KMS-11 (cell line): Measurements from ENCODE around the gene GUCA1A.
A peak's percentile ranks its signal among the peaks of the same experiment; 100 is the strongest.
"Not testable (repeated sequence)": the region's sequence is repeated elsewhere in the genome, so short reads cannot be mapped to it uniquely, and the experiment has no call there.

ENCODE experiments used
- H2AFZ ChIP-seq: fragments of 200-600 bp; sonication (generic); 2 replicates; pipeline ENCODE4 v1.6.1; 2016; ENCODE audit warnings: antibody characterized with exemption, mixed run types, low read depth
- H3K27ac ChIP-seq: fragments of 200-600 bp; sonication (generic); 2 replicates; pipeline ENCODE4 v1.6.1; 2016; ENCODE audit warnings: mild to moderate bottlenecking, mixed run types
- H3K27me3 ChIP-seq: fragments of 200-600 bp; sonication (generic); 2 replicates; pipeline ENCODE4 v1.6.1; 2017; ENCODE audit warnings: mild to moderate bottlenecking, low read depth, mixed run types, moderate library complexity; ENCODE audit not compliant: insufficient read depth
- H3K36me3 ChIP-seq: fragments of 200-600 bp; sonication (generic); 2 replicates; pipeline ENCODE4 v1.6.1; 2017; ENCODE audit warnings: mild to moderate bottlenecking, mixed run types; ENCODE audit not compliant: insufficient read depth
- H3K4me1 ChIP-seq: fragments of 200-600 bp; sonication (generic); 2 replicates; pipeline ENCODE4 v1.6.1; 2016; ENCODE audit warnings: mild to moderate bottlenecking, low read depth, mixed run types; ENCODE audit not compliant: poor library complexity, severe bottlenecking
- H3K4me2 ChIP-seq: fragments of 200-600 bp; sonication (generic); 2 replicates; pipeline ENCODE4 v1.7.0; 2016; ENCODE audit warnings: mild to moderate bottlenecking, mixed run types
- H3K4me3 ChIP-seq: fragments of 200-600 bp; sonication (generic); IDR thresholded peaks from 2 replicates; pipeline ENCODE4 v1.6.1; 2017; ENCODE audit warnings: low read depth, low read length, mixed read lengths; ENCODE audit not compliant: insufficient read depth
- H3K79me2 ChIP-seq: fragments of 200-600 bp; sonication (generic); 2 replicates; pipeline ENCODE4 v1.6.1; 2016; ENCODE audit warnings: low read depth, mixed run types; ENCODE audit not compliant: insufficient read depth
- H3K9ac ChIP-seq: fragments of 200-600 bp; sonication (generic); 2 replicates; pipeline ENCODE4 v1.6.1; 2016; ENCODE audit warnings: mild to moderate bottlenecking, mixed run types
- H4K20me1 ChIP-seq: fragments of 200-600 bp; sonication (generic); 2 replicates; pipeline ENCODE4 v1.6.1; 2016; ENCODE audit warnings: mild to moderate bottlenecking, mixed run types; ENCODE audit not compliant: insufficient read depth
- TF ChIP-seq, protein P1 (sequence below): fragments of 200-600 bp; sonication (generic); conservative IDR thresholded peaks from 2 replicates; pipeline ENCODE4 v1.6.1; 2017; ENCODE audit warnings: low read depth, mild to moderate bottlenecking, antibody characterized with exemption, low read length, moderate library complexity, mixed read lengths

GUCA1A gene

DNA sequence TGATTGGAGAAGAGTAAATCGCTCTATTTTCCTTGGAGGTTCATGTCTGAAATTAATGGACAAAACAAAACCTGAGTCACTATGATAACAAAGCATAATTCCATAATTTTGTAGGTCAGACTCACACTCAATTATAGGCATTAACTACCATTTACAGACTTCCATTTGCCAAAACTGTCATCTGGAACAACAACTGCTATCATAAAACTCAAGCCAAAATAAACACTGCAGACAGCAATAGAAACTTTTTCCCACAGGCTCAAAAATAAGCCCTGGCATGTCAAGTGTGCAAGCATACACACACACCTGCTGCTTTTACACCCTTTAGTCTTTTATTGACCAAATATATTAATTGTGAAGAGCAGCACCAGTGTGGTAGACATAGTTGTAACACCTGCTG is 37.4 kb downstream of the GUCA1A start:
- no peaks in the 10 kb centered on the region for H3K79me2 ChIP-seq
- no peak overlapping the region for H3K27ac ChIP-seq
- no peak overlapping the region for H3K4me2 ChIP-seq
- H3K27me3 ChIP-seq, result no peaks in the 10 kb centered on the region
- H4K20me1 ChIP-seq, result no peaks in the 10 kb centered on the region
- TF ChIP-seq, protein P1, sequence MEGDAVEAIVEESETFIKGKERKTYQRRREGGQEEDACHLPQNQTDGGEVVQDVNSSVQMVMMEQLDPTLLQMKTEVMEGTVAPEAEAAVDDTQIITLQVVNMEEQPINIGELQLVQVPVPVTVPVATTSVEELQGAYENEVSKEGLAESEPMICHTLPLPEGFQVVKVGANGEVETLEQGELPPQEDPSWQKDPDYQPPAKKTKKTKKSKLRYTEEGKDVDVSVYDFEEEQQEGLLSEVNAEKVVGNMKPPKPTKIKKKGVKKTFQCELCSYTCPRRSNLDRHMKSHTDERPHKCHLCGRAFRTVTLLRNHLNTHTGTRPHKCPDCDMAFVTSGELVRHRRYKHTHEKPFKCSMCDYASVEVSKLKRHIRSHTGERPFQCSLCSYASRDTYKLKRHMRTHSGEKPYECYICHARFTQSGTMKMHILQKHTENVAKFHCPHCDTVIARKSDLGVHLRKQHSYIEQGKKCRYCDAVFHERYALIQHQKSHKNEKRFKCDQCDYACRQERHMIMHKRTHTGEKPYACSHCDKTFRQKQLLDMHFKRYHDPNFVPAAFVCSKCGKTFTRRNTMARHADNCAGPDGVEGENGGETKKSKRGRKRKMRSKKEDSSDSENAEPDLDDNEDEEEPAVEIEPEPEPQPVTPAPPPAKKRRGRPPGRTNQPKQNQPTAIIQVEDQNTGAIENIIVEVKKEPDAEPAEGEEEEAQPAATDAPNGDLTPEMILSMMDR, result no peak
- H2AFZ ChIP-seq, result no peak overlapping the region
- H3K4me3 ChIP-seq, result no peak overlapping the region
- H3K9ac ChIP-seq, result no peak overlapping the region
- peaks cover 19% of the 10 kb centered on the region for H3K4me1 ChIP-seq
- H3K36me3 ChIP-seq, result peaks cover 6% of the 10 kb centered on the region

DNA sequence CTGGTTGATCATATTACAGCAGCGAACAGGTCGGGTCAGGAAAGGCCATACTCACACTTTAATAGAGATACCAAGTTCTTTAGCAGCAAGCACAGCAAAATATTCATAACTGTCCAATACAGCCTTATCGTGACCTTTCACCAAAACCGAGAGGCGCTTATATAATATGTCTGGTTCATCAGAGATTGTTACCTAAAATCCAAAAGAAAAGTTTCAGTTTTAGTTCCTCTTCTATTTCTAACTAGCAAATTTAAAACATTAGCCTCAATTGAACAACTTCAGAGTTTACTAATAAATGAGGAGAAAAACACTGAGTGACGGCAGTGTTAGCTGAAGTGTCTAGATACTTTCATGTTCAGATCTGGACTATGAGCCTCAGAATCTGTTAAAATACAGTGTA is 38.6 kb downstream of the GUCA1A start:
- no peaks in the 10 kb centered on the region for H3K27me3 ChIP-seq
- no peak overlapping the region for H3K4me2 ChIP-seq
- H3K4me3 ChIP-seq, result no peak overlapping the region
- H3K9ac ChIP-seq, result no peak overlapping the region
- H3K36me3 ChIP-seq, result peaks cover 6% of the 10 kb centered on the region
- H3K27ac ChIP-seq, result no peak overlapping the region
- peaks cover 4% of the 10 kb centered on the region; the same call in 1 of the 2 replicates for H3K79me2 ChIP-seq
- no peaks in the 10 kb centered on the region for H4K20me1 ChIP-seq
- peaks cover 23% of the 10 kb centered on the region for H3K4me1 ChIP-seq
- H2AFZ ChIP-seq, result no peak overlapping the region
- TF ChIP-seq, protein P1, result no peak

DNA sequence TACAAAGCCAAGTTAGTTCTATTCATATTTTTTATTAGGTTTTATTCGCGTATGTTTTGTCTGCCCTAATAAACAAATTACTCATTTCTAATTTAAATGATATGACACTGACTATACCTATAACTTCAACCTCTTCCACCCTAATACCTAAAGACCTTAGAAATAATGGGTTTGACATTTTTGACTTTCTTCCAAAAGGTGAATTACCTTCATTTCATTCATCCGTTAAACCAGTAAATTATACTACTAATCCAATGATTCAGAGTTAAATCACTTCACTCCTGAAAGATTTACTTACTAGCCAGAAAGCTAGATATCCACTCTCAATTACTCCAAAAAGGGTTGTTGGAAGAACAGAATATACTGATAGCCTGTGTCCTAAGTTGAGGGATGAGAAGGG is 39.3 kb downstream of the GUCA1A start:
- no peak overlapping the region for H3K4me3 ChIP-seq
- peaks cover 26% of the 10 kb centered on the region for H3K4me1 ChIP-seq
- H3K36me3 ChIP-seq, result peaks cover 6% of the 10 kb centered on the region
- H2AFZ ChIP-seq, result no peak overlapping the region
- no peak overlapping the region for H3K9ac ChIP-seq
- H4K20me1 ChIP-seq, result no peaks in the 10 kb centered on the region
- peaks cover 11% of the 10 kb centered on the region; the same call in 1 of the 2 replicates for H3K79me2 ChIP-seq
- no peak overlapping the region for H3K4me2 ChIP-seq
- no peak overlapping the region for H3K27ac ChIP-seq
- H3K27me3 ChIP-seq, result no peaks in the 10 kb centered on the region
- TF ChIP-seq, protein P1, result no peak

DNA sequence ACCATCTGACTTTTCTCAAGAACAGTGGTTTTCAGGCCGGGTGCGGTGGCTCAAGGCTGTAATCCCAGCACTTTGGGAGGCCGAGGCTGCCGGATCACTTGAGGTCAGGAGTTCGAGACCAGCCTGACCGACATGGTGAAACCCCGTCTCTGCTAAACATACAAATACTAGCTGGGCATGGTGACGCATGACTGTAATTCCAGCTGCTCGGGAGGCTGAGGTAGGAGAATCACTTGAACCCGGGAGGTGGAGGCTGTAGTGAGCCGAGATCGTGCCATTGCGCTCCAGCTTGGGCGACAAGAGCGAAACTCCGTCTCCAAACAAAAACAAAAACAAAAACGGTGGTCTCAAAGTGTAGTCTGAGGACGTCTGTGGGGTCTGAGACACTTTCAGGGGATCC is 43.3 kb downstream of the GUCA1A start:
- not testable (repeated sequence) for H3K27me3 ChIP-seq, H3K27ac ChIP-seq, H4K20me1 ChIP-seq, H3K9ac ChIP-seq, H2AFZ ChIP-seq, H3K36me3 ChIP-seq, H3K4me3 ChIP-seq
- Histone ChIP-seq H3K4me2 (peak overlapping the region; percentile 46), H3K79me2 (peaks cover 12% of the 10 kb centered on the region; the same call in 1 of the 2 replicates), H3K4me1 (peaks cover 32% of the 10 kb centered on the region)

DNA sequence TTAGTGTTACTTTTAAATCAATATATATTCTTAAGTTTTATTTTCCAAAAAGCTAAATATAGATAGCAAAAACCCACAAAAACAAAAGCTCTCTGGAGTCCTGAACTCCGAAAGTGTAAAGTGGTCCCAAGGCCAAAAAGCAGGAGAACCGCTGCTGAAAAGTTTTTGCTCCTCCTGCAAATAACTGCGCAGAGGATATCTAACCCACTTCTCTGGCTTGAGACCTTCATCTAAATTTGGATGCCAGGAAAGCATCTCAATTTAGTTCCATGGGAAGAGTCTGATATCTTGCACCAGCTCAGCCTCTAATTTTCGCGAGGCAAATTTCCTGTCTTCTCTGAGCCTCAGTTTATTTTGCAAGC is 44.0 kb downstream of the GUCA1A start:
- Histone ChIP-seq H3K27ac (peak overlapping the region; percentile 50; the same call in 1 of the 2 replicates), H3K9ac (peak overlapping the region; percentile 70; the same call in 1 of the 2 replicates), H3K36me3 (no peaks in the 10 kb centered on the region), H3K27me3 (no peaks in the 10 kb centered on the region), H3K4me3 (no peak overlapping the region), H3K4me1 (peaks cover 27% of the 10 kb centered on the region), H3K4me2 (peak overlapping the region; percentile 46), H4K20me1 (no peaks in the 10 kb centered on the region), H2AFZ (peak overlapping the region; percentile 54), H3K79me2 (peaks cover 12% of the 10 kb centered on the region; the same call in 1 of the 2 replicates)
- TF ChIP-seq, protein P1, result no peak
